Nucleus accumbens (tissue), 56 donors: Measurements from ENCODE around the gene ZNF831.

Experiments used
- DNase-seq, 56 donors: peaks; one replicate each; lab custom pipeline; 2025; lab: John Stamatoyannopoulos, UW

ZNF831 gene

DNA sequence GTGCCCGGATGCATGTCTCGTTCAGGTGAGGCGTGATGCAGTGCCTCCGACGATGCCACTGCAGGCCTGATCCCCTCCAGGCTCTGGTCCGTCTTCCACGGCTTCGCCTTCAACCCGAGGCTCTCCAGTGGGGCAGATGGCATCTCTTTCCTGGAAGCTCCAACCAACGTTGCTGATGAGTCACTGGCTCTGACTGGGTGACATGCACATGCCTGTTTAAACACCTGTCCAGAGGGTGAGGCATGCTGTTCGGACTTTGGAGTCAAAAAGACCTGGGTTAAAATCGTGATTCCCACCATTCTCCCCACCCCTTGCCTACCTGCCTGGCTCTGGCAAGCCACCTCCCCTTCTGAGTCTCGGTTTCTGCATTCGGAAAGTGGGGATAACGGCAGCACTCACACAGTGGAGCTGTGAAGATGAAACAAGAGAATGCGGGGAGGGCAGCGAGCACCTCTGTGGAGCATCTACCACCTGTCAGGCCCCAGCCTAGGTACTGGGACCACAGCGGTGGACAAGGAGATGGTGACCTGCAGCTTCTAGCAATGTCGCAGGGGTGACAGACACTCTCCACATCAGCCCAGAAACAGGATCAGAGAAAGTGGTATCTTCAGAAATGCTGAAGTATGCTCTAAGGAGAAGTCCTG is 128.2 kb downstream of the ZNF831 start:
- no peak for DNase-seq

DNA sequence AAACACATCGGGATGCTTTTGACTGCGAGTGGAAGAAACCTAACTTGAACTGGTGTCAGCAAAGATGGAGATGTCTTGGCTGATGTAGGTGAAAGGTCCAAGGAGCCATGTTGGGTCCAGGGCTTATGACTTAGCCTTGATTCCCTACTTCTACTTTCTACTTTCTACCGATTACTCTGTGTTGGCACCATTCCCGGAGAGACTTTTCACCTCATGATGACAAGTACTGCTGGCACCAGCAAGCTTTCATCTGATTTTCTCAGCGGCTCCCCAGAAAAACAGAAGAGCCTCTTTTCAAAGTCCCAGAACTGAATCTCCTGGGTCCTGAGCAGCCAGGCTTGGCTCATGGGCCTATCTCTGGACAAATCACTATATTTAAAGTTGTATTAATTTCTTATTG is 131.9 kb downstream of the ZNF831 start:
- no peak for DNase-seq

DNA sequence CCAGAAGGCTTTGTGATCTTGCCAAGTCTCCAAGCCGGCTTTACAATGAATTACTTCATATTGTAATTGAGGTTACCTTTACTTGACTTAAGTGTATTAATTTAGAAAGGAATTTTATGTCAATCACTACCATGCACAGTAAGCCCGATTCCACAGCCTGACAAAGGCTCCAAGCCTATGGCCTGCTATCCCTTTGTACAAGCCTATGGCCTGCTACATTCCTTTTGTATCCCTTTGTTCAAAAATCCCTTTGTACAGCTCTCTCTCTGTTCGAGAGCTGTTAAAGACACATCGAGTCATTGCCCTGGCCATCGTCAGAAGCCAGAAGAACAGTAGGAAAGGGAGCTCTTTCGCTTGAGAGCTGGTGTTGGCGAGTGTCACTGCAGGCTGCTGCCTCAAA is 134.1 kb downstream of the ZNF831 start:
- no peak for DNase-seq

DNA sequence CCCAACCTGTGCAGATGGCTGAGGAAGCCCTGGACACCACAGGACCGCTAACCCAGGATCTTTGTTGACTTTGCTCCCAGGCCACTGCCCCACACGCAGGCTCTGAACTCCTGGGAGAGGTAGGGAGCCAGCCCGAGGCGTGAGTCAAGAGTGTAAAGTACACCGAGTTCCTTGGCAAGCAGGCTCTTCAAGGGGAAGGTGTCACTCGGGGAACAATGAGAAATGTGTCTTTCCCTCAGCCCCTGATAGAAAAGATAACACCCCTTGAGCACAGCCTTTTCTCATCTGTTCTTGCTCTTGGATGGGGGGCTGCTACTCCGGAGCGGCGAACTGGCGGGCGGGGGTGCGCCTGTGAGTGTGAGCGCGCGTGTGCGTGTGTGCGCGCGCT is 136.3 kb downstream of the ZNF831 start:
- no peak for DNase-seq

DNA sequence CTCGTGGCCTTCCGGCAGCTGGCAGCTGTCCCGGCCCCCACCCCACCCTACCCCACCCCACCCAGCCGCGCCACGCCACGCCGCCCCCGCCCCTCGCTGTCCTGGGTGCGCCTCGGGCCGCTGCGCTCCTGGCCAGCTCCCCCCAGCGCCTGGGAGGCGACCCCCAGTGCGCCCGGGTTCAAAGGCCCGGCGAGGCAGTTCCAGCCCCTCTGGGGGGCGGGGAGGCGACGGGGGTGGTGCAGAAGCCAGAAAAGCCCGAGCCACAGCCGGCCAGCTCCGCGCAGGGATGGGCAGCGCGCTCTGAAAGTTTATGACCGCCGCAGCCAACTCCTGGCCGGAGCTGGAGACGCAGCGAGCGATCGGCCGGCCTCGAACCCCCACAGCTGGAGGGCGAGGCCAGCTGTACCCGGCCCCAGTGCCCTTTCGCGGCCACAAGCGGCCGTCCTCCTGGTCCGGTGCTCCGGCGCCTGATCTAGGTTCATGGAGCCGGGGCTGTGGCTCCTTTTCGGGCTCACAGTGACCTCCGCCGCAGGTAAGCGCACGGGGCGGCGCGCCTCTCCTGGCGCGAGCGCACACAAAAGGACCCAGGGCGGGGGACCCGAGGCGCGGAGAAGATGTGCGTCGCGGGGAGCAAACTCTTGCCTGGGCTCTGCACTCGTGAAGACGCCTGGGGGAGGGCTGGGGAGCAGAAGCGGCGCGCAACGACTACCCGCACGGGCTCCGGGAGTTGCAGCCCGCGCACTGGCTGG is 136.9 kb downstream of the ZNF831 start, which contains the start of gene EDN3:
Gene EDN3, plus strand, starts transcription at position 279 of the 749 bp plus-strand sequence. Its CDS starts 202 bp downstream, at position 481.
- DNase-seq = no peak

DNA sequence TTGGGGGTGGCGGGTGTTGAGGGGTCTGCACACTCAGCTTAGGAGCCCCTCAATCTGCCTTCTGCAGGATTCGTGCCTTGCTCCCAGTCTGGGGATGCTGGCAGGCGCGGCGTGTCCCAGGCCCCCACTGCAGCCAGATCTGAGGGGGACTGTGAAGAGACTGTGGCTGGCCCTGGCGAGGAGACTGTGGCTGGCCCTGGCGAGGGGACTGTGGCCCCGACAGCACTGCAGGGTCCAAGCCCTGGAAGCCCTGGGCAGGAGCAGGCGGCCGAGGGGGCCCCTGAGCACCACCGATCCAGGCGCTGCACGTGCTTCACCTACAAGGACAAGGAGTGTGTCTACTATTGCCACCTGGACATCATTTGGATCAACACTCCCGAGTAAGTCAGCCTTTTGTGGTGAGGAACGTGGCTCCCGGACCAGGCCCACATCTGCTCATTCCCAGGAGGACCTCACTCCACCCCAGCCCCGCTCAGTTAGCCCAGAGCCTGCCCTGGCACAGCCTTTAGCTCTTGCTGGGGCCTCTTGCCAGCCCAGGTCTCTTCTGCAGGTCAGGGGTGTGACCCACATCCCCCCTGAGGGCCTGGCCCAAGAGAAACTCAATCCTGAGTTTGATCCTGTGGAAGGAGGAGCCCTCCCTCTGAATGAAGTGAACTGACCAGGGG is 137.9 kb downstream of the ZNF831 start:
- no peak for DNase-seq

DNA sequence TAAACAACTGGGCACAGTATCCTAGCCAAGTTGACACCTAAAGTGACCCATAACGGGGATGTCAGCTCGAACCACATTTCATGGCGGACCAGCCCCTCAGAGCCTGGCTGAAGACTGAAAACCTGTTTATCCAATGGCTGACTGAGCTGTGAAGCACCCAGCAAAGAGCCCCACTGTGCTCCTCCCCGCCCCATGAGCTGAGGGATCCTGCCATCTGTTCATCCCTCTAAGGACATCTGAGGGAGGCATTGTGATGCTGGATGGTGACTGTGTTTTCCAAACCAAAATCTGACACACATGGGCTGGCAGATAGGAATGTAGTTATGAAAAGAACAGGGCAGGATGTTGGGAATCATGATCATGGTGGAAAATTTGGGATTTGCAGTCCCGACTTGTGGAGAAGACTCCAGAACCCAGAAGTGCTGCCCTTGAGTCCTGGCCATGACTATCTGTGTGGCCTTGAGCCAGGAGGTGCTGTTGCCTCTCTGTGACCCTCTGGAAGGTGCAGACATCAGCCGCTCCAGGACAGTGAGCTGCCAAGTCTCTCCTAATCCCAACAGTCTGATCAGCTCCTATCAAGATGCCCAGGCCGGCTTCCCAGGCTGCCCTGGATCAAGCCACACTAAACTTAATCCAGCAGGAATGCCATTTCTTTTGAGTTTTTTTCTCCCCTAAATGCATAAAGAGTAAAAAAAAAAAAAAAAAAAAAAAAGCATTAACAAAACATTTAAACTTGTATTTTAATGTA is 142.5 kb downstream of the ZNF831 start:
- DNase-seq = no peak

DNA sequence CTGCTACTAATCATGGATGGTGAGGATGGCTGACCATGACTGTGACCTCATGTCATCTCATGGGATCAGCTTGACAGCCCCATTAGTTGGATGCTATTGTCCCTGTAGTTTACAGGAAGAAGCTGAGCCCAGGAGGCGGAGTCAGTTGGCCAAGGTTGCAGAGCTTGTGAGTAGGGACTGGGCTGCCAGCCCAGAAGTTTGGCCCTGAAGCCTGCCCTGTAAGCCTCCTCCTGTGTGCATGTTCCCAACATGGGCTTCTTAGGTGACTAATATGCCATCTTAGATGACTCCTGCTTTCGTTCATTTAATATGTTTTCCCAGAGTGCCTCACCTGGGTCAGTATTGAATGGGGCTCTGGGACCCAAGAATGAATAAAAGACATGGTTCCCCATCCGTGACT is 143.6 kb downstream of the ZNF831 start:
- DNase-seq = no peak
